Renal cortex interstitium (tissue), 11 donors: Measurements from ENCODE around the gene DLK1. TPM values are rescaled to one million over a fixed set of nuclear protein-coding genes. Genes with fewer than 3 reads are reported as not detected.

ENCODE experiments used
- DNase-seq, 11 donors: peaks; one replicate each; pipeline ENCODE4 v3.0.0-alpha.2; 2013; ENCODE audit warnings: low read depth in 9 of 11, low spot score in 4 of 11; ENCODE audit errors: extremely low read depth in 1 of 11
- polyA plus RNA-seq, 3 donors: library from polyadenylated mRNA; unstranded; fragments of 120-200 nt; gene quantifications; one replicate each; pipeline ENCODE4 v1.2.1, GENCODE V29; 2013; ENCODE audit not compliant: insufficient read length in 3 of 3

DLK1 gene
- polyA plus RNA-seq, 3 donors: 5.2 to 13.9 (median 9.8) TPM

DNA sequence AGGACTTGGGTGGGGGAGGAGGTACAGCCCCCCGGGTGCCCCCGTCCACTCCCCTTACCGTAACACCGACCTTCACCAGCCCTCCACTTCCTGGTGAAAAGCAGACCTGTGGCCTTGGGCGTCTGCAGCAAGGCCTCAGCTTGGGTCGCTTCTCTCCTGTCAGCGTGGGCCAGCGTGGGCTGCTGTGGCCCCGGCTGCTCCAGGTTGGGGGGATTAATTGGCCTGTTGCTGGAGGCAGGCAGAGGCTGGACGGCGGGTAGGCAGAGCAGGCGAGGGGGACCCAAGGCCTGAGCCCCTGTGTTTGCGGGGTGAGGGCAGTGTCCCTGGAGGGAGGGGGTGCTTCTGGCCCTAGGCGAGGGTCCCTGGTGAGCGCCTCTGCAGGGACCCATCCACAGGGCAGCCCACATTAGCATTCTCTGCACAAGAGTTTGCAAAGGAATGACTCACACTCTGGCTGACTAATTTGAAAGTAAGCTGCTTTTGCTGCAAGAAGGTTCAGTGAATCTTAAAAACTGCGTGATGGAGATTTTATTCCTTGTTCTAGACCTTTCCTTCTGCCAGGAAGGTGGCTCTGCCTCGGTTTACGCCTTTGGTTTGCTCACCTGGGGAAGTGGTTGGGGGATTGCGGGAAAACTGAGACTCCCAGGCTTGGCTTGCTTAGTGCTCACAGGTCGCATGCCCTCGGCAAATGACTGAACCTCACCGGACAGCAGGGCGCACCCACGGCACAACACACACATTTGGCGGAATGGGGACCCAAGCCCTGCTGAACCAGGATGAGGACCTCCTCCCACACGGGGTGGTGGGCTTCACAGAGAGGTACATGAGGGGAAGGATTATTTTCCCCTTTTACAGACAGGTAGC is 37.9 kb upstream of the DLK1 start:
- DNase-seq: no peak

- no peak for DNase-seq
Measured at GRCh38 chr14:100690672-100691071, 36.0 kb upstream of the DLK1 start.

DNA sequence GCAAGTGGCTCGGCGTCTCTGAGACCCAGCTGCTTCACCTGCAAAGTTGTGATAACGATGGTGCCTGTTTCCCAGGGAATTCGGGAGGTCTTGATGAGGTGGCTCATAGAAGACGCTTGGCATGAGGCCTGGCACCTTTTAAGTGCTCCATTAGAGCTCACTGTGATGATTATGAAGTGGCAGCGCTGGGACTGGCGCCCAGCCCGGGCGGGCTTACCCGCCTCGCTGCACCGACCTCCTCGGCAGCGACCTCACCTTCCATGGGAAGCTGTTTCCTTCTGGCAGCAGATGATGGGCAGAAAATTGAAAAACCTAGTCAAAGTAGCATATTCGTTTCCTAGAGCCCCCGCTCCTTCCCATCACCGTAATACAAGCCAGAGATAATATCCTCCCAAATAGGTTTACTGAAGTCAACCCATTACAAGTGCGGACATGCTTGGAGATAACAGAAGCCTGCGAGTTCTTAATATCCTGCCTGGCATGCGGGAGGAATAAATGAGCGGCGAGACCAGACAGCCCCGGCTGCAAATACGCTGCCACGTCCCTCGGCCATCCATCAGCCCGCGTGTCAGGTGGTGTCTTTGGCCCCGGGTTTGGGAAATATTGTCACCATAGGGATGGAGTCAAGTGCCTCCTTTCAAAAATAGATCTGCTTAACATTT is 35.2 kb upstream of the DLK1 start:
- DNase-seq: no peak

DNA sequence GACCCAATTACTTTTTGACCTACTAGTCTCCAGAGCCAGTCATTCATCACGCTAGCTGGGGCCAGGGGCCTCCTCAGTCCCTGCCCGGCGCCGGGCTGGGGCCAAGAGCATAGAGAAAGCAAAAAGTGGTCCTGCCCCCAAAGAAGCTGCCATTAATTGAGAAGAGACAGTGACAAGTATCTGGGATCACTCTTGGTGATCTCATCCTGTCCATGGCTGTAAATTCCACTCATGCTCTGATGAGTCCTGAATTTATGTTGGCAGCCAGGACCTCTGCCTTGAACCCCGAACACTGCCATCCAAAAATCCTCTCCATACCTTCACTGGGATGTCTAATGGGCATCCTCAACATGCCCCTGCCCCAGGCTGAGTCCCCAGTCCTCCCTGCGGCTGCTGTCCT is 34.4 kb upstream of the DLK1 start:
- no peak for DNase-seq

DNA sequence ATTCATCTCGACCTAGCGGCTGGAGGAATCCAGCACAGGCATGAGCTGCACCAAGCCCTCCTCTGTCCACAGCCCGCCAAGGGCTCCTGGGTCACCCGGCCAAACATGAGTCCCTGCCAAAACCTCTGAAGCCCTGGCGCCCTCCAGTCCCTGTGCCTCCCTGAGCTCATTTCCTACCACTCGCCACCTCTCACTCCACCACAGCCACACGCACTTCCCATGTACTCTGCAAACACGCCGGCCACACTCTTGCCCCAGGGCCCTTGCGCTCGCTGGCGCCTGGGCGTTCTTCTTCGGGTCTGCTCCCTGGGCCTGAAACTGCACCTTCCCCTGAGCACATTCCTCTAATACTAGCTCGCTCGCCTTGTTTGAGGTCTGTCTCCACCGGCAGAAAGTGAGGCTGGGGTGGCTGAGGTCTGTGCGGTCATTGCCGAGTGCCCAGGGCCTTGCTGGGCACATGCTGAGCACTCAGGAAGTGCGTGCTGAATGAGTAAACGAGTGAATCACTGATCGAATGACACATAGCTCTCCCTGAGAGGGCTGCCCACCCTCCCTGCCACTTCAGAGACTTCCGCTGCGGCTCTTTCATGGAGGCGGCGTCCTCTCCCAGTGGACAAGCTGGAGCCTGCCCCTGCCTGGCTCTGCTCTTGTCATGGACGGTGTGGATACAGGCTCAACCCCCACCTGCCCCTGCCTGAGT is 33.7 kb upstream of the DLK1 start:
- no peak for DNase-seq

DNA sequence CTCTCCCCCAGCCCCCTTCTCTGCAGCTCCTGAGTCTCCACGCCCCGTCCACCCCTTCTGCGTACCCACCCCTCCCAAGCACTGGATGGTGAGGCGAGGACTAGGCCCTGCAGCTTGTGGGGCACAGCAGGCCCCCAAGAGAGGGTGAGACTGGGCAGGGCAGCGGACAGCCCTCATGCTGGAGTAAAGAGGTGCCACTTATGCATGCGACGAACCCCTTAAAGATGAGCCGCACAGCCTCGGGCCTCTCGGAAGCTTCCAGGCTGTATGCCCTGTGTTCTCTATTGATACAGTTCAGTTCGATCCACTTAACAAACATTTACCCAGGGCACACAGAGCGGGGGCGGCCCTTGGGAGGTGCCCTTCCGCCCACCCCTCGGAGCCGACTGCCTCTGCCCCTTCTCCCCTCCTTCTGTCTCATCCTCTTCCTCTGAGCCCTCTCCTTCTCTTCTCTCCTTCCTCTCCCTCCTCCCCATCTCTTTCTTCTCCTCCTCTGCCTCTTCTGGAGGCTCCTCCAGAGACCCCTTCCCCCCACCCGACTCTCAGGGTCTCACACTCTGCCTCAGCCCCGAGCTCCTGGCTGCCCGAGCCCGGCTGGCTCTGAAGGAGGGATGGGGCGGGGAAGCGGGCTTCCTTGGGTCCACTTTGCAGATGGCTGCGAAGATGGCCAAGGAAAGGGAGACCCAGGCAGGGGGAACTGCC is 32.7 kb upstream of the DLK1 start:
- no peak for DNase-seq

- DNase-seq: no peak
Measured at GRCh38 chr14:100694579-100695422, 31.9 kb upstream of the DLK1 start.

DNA sequence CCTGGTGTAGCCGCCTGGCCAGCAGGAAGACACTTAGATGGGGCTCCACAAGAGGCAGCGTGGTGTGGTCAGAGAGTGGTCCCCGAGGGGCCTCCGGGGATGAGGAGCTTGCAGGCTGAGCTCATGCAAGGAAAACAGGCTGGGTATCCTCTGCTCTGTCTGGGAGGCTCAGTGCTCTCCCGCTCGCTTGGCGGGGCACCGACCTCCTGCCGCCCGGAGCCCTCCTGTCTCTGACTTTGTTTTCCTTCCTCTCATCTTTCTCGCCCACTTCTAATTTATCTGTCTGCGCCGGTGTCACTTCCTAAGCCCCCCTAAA is 31.3 kb upstream of the DLK1 start:
- DNase-seq: no peak

GRCh38 chr14:100696008-100696407 is 30.7 kb upstream of the DLK1 start:
- DNase-seq: no peak

- DNase-seq: no peak
Measured at GRCh38 chr14:100696590-100696989, 30.1 kb upstream of the DLK1 start.

GRCh38 chr14:100698066-100698465 is 28.6 kb upstream of the DLK1 start:
- DNase-seq: no peak

- DNase-seq: no peak
Measured at GRCh38 chr14:100698666-100699448, 27.8 kb upstream of the DLK1 start.

- no peak for DNase-seq
Measured at GRCh38 chr14:100701314-100701713, 25.4 kb upstream of the DLK1 start.

GRCh38 chr14:100702590-100702989 is 24.1 kb upstream of the DLK1 start:
- DNase-seq: no peak

DNA sequence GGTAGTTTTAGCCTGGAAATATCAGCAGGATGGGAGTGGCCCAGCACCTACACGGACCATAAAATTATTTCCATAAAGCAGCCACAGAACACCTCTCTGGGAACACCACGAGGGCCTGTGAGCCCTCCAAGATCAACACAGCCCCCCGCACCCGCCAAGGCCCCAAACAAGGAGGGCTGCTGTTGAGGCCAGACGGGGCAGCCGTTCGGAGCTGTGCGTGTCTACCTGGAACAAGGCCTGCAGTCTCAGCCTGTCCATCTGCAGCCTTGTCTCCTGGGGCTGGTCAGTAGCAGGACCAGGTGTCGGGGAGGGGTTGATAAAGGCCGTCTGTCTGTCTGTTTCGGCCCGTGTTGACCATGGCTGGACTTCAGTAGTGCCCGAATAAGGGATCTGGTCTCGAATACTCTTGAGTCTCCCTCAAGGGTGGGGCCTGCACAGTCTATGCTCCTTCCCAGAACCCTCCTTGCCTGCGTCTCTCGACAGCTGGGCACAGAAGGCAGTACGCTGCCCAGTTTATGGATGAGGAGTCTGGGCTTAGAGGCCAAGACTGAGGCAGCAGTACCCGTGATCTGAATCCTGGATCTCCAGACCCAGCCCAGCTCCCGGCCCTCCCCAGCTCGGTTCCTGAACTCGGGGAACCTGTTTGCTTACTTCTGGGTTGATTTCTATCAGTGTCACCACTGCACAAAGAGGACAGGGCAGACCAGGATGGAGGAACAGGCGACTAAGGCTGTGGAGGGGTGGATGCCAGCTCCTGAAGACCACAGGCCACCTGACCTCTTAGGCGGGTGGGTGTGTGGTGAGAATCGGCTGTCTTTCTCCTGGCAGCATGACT is 23.1 kb upstream of the DLK1 start:
- DNase-seq: no peak

DNA sequence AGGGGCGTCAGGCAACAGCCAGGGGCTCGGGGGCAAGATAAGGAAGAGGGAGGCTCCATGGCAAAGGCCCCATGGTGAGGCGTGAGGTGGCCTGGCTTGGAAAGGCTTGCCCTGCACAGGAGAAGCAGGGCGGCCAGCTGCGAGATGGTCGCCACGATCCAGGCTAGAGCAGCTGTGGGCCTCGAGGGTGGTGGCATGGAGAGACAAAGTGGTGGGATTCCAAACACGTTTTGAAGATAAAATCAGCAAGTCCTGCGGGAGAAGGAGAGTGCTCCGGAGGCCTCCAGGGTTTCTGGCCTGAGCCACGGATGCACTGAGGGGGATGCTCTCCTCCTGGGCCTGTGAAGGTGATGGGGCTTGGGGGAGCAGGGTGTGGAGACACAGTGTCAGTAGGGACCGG is 20.5 kb upstream of the DLK1 start:
- no peak for DNase-seq

DNA sequence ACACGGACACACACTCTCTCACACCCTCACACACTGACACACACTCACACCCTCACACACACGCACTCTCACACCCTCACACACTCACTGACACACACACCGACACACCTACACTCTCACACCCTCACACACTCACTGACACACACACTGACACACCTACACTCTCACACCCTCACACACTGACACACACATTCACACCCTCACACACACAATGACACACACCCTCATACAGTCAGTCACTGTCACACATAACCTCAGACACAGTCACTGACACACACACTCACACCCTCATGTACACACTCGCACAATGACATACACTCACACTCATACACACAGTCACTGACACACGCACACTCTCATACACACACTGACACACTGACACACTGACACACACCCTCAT is 19.8 kb upstream of the DLK1 start:
- no peak for DNase-seq
